ENCODE measurements around the gene KLK3.
"Not testable (repeated sequence)": the region's sequence is repeated elsewhere in the genome, so short reads cannot be mapped to it uniquely, and the experiment has no call there.

KLK3 gene

GRCh38 chr19:50854636-50855410, at the start of gene KLK3:
TSS of gene KLK3 (plus strand) at chr19:50854915. CDS start at chr19:50854956, 41 bp downstream.
- CTCF ChIA-PET: no interaction called here
- no peak within 1 kb of the TSS for H3K27ac ChIP-seq
- no peak for DNase-seq (ENCODE audit: low spot score)
- POLR2A ChIA-PET (ENCODE audit: low non-redundant PET): no interaction called here
- TF ChIP-seq CTCF (conservative IDR thresholded peaks at IDR 0.05; ENCODE audit: low read depth): no peak

- no peak for TF ChIP-seq CTCF (conservative IDR thresholded peaks at IDR 0.05; ENCODE audit: low read depth)
- DNase-seq (ENCODE audit: low spot score): no peak
- CTCF ChIA-PET: no interaction called here
- POLR2A ChIA-PET (ENCODE audit: low non-redundant PET): no interaction called here
- no peak overlapping the region for H3K27ac ChIP-seq
These were observed 45.9 kb upstream of the KLK3 start for GRCh38 chr19:50808856-50809255.

GRCh38 chr19:50811622-50812238, 43.0 kb upstream of the KLK3 start:
- CTCF ChIA-PET; POLR2A ChIA-PET (ENCODE audit: low non-redundant PET); DNase-seq (ENCODE audit: low spot score); H3K27ac ChIP-seq: not testable (repeated sequence)

GRCh38 chr19:50812474-50812873, 42.2 kb upstream of the KLK3 start:
- POLR2A ChIA-PET (ENCODE audit: low non-redundant PET): no interaction called here
- TF ChIP-seq CTCF (conservative IDR thresholded peaks at IDR 0.05; ENCODE audit: low read depth): no peak
- H3K27ac ChIP-seq: no peak overlapping the region
- DNase-seq (ENCODE audit: low spot score): no peak
- CTCF ChIA-PET: no interaction called here

GRCh38 chr19:50814883-50815282, 39.8 kb upstream of the KLK3 start:
- no peak for TF ChIP-seq CTCF (conservative IDR thresholded peaks at IDR 0.05; ENCODE audit: low read depth)
- ChIA-PET POLR2A (ENCODE audit: low non-redundant PET) (no interaction called here), CTCF (no interaction called here)
- no peak for DNase-seq (ENCODE audit: low spot score)
- H3K27ac ChIP-seq: no peak overlapping the region

- TF ChIP-seq CTCF (conservative IDR thresholded peaks at IDR 0.05; ENCODE audit: low read depth): no peak
- no peak overlapping the region for H3K27ac ChIP-seq
- ChIA-PET POLR2A (ENCODE audit: low non-redundant PET) (no interaction called here), CTCF (no interaction called here)
- no peak for DNase-seq (ENCODE audit: low spot score)
These were observed 39.3 kb upstream of the KLK3 start for GRCh38 chr19:50815439-50815838.

Measured in RWPE1 (cell line).